ENCODE measurements around the gene MYMX.

Gene MYMX

GRCh38 chr6:44217332-44218143, 812 bp downstream of the MYMX start:
- no peak for FAIRE-seq
- DNase-seq (ENCODE audit: insufficient read length, low spot score) = no peak

- DNase-seq (ENCODE audit: insufficient read length, low spot score) = peak; percentile 78
- no peak for FAIRE-seq
These were observed 2.5 kb downstream of the MYMX start for GRCh38 chr6:44219053-44219814.

- FAIRE-seq (no peak), DNase-seq (ENCODE audit: insufficient read length, low spot score) (no peak)
These were observed 3.4 kb downstream of the MYMX start for GRCh38 chr6:44219815-44220784.

- FAIRE-seq (no peak), DNase-seq (ENCODE audit: insufficient read length, low spot score) (no peak)
These were observed 4.2 kb downstream of the MYMX start for GRCh38 chr6:44220913-44221290.

- DNase-seq (ENCODE audit: insufficient read length, low spot score) (peak; percentile 78), FAIRE-seq (no peak)
These were observed 4.7 kb downstream of the MYMX start for GRCh38 chr6:44221291-44221960.

GRCh38 chr6:44221961-44222335, 5.2 kb downstream of the MYMX start:
- no peak for FAIRE-seq
- DNase-seq (ENCODE audit: insufficient read length, low spot score) = no peak

- DNase-seq (ENCODE audit: insufficient read length, low spot score) (no peak), FAIRE-seq (no peak)
These were observed 6.0 kb downstream of the MYMX start for GRCh38 chr6:44222486-44223318.

- DNase-seq (ENCODE audit: insufficient read length, low spot score) = peak; percentile 91
- FAIRE-seq = no peak
These were observed 6.7 kb downstream of the MYMX start, which contains the start of gene SLC29A1 for GRCh38 chr6:44223319-44224028. SLC29A1 (plus strand) TSS chr6:44223595; CDS start chr6:44227314, 3,719 bp downstream.

- DNase-seq (ENCODE audit: insufficient read length, low spot score) (no peak), FAIRE-seq (no peak)
These were observed 7.6 kb downstream of the MYMX start for GRCh38 chr6:44224029-44224964.

GRCh38 chr6:44224965-44225305, 8.2 kb downstream of the MYMX start:
- no peak for DNase-seq (ENCODE audit: insufficient read length, low spot score)
- FAIRE-seq = no peak

GRCh38 chr6:44225579-44226325, 9.0 kb downstream of the MYMX start:
- DNase-seq (ENCODE audit: insufficient read length, low spot score) (no peak), FAIRE-seq (no peak)

GRCh38 chr6:44226368-44227147, 9.8 kb downstream of the MYMX start:
- no peak for FAIRE-seq
- DNase-seq (ENCODE audit: insufficient read length, low spot score) = no peak

GRCh38 chr6:44227148-44227793, 10.5 kb downstream of the MYMX start:
- no peak for DNase-seq (ENCODE audit: insufficient read length, low spot score)
- FAIRE-seq = no peak

GRCh38 chr6:44228031-44228430, 11.3 kb downstream of the MYMX start:
- FAIRE-seq = no peak
- DNase-seq (ENCODE audit: insufficient read length, low spot score) = no peak

GRCh38 chr6:44228433-44228832, 11.7 kb downstream of the MYMX start:
- no peak for FAIRE-seq
- DNase-seq (ENCODE audit: insufficient read length, low spot score) = no peak

- DNase-seq (ENCODE audit: insufficient read length, low spot score) (no peak), FAIRE-seq (no peak)
These were observed 12.1 kb downstream of the MYMX start for GRCh38 chr6:44228836-44229235.
